Hypothalamus (tissue), 51 donors: ENCODE measurements around the gene RNFT1.
"Not testable (repeated sequence)": the region's sequence is repeated elsewhere in the genome, so short reads cannot be mapped to it uniquely, and the experiment has no call there.

Source experiments
- DNase-seq, 51 donors: peaks; one replicate each; lab custom pipeline; 2025; lab: John Stamatoyannopoulos, UW

Gene RNFT1, protein sequence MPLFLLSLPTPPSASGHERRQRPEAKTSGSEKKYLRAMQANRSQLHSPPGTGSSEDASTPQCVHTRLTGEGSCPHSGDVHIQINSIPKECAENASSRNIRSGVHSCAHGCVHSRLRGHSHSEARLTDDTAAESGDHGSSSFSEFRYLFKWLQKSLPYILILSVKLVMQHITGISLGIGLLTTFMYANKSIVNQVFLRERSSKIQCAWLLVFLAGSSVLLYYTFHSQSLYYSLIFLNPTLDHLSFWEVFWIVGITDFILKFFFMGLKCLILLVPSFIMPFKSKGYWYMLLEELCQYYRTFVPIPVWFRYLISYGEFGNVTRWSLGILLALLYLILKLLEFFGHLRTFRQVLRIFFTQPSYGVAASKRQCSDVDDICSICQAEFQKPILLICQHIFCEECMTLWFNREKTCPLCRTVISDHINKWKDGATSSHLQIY

DNA sequence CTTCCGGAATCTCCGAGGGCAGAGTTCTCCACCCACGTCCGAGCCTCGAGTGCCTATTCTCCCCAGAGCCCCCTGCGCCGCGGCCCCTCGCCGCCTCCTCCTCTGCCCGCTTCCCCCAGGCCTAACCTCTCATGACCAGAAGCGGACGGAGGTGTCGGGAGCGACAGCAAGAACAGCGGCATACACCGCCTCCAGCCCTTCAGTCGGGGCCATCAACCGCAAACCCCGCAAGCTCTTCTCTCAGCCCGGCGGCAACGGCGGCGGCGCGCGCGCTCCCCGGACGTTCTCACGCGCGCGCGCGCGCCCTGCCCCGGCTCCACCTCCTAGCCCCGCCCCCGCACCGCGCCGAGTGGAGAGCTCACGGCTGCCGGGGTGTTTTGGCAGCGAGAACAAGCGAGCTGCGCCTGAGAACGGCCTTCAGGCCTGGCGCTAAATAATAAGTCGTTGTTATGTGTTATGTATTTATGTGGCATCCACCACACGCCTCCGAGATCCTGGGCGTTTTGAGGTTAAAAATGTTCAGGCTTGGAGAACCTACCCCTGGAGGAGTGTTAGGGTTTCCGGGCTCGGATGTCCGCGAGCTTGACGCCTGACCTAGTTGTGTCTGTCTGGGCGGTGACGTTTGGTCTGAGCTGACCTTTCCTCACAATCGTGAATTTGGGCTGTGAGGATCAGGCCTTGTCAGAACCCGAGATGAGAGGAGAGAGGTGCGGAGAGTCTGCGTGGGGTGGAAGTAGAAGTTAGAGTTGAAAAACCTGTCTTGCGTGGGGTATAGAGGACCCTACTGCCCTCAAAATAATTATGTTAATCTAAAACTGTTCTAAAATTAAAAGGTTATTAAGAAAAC, at the start of gene RNFT1:
RNFT1 (minus strand) TSS at position 259 of the 847 bp plus-strand sequence; CDS start at position 182, 77 bp downstream.
- DNase-seq: peak; percentile 17 to 92 (median 78)

DNA sequence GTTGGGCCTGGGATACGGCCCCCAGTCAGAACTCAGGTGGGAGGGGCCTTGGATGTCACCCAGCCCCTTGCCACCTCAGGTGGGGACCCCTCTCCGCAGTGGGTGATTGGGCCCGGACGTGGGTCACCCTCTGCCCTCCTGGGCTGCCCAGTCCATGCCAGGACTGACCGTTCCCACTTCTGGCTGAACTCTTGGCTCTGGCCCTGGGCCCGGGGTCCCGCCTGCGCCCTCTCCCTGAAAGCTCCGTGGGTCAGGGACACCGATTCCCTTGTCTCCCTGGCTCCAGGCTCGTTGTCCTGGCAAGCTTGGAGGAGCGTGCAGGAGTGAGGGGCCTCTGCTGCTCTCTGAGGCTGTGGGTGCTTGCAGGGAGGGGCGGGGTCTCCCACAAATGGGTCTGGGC, 44.8 kb upstream of the RNFT1 start:
- DNase-seq: not testable (repeated sequence)

DNA sequence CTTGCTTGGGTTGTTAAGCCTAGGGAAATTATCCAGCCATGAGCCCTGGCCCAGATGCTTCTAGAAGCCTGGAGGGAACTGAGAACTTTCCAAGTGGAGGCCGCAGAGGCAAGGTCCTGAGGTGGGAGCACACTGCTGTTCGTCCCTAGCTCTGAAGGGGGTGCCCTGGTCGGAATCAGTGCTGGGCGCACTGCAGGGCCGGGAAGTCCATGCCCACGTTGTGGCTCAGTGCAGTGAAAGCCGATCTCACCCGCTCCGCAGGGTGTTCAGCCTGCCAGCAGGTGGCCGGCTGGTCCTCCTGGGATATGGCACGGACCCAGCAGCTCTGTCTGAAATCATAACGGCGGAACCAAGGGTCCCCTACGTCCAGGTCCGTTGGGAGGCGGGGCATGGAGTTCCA, 43.8 kb upstream of the RNFT1 start:
- not testable (repeated sequence) for DNase-seq

DNA sequence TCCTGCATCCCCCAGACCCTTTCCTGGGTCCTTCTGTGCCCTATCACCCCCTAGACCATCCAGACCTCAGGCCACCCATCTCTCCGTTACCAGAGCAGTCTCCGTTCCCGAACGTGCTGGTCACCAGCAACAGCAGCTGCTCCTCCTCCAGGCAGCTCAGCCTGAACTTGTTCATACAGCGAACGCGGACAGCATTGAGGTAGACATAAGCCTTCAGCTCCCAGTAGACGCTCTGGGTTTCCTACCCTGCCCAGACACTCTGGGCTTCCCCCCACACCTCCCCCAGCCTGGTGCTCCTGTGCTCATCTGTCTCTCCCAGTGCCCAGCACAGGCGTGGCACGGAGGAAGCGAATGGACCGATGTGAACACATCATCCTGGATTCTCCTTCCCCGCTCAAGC, 41.6 kb upstream of the RNFT1 start:
- DNase-seq: no peak

DNA sequence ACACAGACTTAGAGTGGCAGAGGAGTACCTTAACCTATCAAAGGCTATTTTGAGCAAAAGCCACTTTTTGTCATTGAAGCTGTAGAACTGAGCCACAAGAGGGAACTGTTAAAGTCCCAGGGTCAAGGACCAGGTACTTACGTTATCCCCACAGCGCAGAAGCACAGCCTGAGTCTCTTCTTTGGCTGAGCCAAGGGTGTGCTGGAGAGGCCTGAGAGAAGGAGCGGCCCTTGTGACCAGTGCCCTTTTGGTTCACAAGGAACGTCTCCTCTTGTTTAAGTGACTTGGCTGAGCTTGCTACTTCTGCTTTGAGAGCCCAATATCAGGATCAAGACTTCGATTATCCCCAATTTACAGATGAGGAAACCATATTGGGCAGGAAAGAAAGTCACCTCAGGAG, 40.0 kb upstream of the RNFT1 start:
- not testable (repeated sequence) for DNase-seq

DNA sequence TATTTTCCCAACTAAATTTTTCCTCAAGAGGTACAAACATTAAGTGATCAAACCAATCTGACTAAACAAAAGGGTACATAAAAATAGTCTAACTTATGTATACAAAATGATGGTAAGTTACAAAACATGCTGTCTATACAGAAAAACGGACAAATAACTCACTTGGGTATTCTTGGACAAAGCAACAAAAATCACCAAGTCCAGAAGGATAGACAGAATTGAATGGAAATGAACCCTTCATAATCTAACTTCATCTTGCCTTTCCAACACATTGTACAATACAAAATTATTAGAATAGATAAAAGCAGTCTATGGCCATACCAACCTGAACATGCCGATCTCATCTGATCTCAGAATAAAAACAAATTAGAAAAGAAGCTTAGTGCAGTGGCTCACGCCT, 37.9 kb upstream of the RNFT1 start:
- DNase-seq: not testable (repeated sequence)

DNA sequence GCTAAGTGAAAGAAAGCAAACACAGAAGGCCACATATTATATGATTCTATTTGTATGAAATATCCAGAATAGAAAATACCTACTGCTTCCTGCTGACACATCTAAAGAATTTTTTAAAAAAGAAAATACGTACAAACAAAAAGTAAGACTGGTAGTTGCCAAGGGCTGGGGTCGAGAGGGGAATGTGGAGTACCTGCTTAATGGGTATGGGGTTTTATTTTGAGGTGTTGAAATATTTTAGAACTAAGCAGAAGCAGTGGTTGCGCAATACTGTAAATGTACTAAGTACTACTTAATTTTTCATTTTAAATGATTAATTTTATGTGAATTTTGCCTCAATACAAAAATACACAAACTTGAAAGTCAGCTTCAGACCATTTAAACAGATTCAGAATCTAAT, 32.1 kb upstream of the RNFT1 start:
- not testable (repeated sequence) for DNase-seq

DNA sequence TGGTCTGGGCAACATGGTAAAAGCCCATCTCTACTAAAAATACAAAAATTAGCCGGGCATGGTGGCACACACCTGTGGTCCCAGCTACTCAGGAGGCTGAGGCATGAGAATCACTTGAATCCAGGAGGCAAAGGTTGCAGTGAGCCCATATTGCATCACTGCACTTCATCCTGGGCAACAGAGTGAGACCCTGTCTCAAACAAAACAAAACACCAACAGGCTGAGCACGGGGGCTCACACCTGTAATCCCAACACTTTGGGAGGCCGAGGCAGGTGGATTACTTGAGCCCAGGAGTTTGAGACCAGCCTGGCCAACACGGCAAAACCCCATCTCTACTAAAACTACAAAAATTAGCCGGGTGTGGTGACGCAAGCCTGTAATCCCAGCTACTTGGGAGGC, 10.6 kb upstream of the RNFT1 start:
- DNase-seq: not testable (repeated sequence)

DNA sequence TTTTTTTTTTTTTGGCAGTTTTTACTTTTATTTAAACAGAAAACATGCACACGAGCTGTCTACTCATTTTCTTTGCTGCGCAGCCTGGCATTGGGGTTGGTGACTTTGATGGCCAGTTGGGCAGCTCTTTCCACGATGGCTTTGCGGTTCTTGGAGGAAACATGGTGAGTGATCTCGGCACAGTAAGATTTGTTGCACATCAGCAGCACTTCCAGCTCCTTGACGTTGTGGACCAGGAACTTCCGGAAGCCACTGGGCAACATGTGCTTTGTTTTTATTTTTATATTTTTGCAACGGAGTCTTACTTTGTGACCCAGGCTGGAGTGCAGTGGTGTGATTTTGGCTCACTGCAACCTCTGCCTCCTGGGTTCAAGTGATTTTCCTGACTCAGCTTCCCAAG, 8.9 kb upstream of the RNFT1 start:
- DNase-seq: not testable (repeated sequence)

DNA sequence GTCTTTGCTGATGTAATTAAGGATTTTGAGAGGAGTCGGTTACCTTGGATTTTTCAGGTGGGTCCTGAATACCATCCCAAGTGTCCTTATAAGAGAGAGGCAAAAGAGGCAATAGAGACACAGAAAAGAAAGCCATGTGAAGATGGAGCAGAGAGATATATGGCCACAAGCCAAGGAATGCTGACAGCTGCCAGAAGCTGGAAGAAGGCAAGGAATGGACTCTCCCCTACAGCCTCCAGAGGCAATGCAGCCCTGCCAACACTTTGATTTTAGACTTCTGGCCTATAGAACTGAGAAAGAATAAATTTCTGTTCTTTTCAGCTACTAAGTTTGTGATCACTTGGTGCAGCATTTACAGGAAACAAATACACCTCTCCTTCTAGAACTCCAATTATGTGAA, 8.2 kb upstream of the RNFT1 start:
- DNase-seq: no peak

DNA sequence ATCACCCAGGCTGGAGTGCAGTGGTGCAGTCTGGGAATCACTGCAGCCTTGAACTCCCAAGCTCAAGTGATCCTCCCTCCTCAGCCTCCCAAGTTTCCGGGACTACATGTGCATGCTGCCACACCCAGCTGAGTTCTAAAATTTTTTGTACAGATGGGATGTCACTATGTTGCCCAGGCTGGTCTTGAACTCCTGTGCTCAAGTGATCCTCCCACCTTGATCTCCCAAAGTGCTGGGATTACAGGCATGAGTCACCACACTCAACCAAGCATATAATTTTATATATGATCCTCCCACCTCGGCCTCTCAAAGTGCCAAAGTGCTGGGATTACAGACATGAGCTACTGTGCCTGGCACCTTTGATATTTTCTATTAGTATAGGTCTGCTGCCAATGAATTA, 7.2 kb upstream of the RNFT1 start:
- not testable (repeated sequence) for DNase-seq

DNA sequence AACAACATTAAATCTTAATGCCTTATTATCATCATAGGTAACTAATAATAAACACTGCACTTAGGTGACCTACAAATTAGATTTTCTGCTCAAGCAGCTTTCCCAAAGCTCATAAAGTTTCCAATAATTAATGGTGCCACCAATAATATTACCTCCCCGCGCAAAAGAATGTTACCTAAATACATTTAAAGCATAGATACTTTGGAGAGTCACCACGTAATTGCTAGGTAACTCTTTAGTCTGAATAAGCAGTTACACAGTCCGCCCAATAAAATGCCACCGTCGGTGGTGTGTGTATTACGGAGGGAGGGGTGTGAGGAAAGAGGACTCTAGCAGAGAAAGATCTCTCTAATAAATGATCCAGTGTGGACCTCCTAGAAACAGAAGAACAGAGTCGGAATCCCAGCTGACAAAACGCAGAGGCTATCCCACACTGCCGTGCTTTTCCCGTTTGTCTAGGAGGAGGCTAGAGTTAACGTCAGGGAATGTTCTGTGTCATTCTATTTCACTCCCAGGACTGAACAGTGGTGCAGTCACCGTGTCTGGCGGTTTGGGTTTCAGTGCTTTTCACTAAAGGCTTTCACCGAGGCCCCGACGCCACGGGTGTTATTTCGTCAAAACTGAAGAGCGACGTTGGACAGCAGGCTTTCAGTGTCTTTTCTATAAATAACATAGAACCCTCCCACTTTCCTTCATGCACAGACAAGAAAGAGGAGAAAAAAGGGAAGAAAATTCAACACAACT, 630 bp downstream of the RNFT1 start:
- DNase-seq: peak in 38 of 51 donors; percentile 8 to 84 (median 38)

DNA sequence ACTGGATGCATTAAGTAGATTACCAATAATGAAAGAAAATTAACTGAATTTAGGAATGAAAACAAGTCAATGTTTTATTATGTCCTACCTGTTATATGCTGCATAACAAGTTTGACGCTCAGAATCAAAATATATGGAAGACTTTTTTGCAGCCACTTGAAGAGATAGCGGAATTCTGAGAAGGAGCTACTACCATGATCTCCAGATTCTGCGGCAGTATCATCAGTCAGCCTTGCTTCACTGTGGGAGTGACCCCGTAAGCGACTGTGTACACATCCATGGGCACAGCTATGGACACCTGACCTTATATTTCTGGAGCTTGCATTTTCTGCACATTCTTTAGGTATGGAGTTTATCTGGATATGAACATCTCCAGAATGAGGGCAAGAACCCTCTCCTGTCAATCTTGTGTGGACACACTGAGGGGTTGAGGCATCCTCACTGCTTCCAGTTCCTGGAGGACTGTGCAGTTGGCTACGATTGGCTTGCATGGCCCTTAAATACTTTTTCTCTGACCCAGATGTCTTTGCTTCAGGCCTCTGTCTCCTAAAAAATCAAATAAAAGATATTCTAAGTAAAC, 1.7 kb downstream of the RNFT1 start:
- DNase-seq: no peak

DNA sequence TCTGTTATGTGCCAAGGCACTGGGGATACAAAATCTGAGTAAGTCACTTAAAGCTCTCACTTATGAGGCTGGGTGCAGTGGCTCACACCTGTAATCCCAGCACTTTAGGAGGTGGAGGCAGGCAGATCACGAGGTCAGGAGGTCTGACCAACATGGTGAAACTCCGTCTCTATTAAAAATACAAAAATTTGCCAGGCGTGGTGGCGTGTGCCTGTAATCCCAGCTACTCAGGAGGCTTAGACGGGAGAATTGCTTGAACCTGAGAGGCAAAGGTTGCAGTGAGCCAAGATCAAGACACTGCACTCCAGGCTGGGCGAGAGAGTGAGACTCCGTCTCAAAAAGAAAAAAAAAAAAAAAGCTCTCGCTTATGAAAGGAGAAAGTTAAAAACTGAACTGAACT, 5.0 kb downstream of the RNFT1 start:
- DNase-seq: not testable (repeated sequence)

DNA sequence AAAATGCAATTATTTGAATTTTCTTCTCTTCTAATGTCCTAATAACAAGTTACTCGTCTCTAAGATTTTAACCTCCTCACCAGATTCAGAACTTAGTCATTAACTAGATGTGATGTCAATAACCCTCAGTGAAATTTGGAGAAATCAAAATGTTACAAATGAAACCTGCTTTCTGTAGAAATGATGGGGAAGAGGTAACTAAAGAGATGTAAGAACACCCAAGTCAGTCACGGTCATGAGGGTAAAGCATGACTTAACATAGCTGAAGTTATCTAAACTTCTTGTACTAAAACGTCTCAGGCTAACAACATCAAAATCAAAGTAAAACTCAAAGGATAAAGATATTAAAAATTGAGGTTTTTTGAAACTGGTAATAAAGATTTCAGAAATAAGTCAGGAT, 9.7 kb downstream of the RNFT1 start:
- DNase-seq: no peak

DNA sequence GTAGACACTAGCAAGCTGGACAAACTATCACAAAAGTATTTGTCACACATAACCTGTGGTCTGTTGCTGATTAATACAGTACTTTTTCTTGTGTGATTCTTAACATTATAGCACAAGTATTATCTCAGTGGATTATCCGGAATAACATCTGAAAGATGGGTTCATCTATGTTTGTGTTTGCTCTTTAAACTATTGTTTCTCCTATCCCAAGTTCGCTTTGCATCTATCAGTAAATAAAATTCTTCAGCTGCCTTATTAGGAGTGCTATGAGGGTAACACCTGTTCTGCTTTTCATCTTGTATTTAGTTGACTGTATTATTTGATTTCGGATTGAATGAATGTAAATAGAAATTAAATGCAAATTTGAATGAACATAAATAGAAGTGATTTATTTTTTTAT, 14.5 kb downstream of the RNFT1 start:
- no peak for DNase-seq

DNA sequence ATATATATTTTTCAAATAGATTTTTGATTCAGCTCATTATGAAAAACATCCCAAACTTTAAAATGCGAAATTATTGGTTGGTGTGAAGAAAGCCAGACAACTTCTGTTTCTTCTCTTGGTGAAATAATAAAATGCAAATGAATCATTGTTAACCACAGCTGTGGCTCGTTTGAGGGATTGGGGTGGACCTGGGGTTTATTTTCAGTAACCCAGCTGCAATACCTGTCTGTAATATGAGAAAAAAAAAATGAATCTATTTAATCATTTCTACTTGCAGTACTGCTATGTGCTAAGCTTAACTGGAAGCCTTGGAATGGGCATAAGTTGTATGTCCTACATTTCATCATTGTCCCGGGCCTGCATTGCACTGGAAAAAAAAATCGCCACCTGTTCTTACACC, 17.2 kb downstream of the RNFT1 start:
- not testable (repeated sequence) for DNase-seq

DNA sequence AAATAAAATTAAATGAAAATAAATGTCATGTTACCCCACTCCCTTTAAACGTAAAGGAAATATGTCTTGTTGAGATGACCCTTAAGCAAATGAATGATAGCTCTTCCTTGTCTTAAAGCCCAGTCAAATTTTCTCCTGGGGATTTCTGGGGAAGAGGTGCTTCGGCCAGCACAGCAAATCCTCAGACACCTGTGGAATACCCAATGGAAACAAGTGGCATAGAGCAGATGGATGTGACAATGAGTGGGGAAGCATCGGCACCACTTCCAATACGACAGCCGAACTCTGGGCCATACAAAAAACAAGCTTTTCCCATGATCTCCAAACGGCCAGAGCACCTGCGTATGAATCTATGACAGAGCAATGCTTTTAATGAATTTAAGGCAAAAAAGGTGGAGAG, 18.1 kb downstream of the RNFT1 start:
- not testable (repeated sequence) for DNase-seq

DNA sequence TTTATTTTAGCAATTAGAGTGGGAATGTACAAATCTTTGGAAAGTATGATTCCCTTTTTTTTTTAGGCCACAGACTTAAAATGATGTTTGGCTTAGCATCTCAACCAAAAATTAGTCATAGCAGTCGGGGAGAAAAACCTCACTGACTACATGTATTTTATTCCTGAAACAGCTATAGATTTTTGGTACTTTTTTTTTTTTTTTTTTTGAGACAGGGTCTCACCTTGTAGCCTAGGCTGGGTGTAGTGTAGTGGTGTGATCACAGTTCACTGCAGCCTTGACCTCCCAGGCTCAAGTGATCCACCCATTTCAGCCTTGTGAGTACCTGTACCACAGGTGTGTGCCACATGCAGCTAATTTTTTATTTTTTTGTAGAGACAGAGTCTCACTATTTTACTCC, 23.4 kb downstream of the RNFT1 start:
- DNase-seq: no peak

DNA sequence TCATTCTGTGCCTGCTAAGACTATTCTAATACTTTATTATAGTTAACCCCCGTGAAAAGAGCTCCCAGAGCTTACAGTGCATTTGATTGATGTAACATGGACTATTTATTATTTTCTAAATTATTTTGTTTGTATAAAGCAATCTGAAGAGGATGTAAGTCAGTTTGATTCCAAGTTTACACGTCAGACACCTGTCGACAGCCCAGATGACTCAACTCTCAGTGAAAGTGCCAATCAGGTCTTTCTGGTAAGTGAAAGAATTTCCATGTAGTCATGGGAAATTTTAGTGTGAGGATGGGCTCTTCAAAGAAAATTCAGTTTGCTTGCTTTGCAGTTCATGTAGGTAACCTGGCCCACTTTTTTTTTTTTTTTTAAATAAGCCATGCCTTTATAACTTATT, 23.8 kb downstream of the RNFT1 start:
- not testable (repeated sequence) for DNase-seq

DNA sequence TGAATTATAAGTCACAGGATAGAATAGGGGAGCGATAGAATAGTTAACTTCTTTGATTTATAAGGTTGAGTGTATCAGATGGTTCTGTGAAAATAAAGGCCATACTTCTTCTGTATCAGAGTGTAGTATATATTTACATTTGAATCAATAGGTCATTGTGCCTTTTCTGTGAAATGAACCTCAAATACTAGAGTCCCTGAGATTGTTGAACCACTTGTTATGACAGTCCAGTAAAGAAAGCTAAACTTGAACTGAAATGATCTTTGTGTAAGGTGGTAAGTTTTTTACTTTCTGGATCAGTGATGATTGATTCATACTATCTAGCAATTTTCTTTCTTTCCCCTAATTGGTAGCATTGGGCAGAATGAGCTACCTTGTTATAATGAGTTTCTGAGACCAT, 31.2 kb downstream of the RNFT1 start:
- DNase-seq: not testable (repeated sequence)
